Stimulated activated CD4-positive, alpha-beta T cell treated with anti-CD3 and anti-CD28 coated beads, Interleukin-4, amount 100 ng/mL, for 48 hours (primary cell): ENCODE results near the gene SDHAF2.
"Not testable (repeated sequence)": the region's sequence is repeated elsewhere in the genome, so short reads cannot be mapped to it uniquely, and the experiment has no call there.

Experiments
- DNase-seq, 2 donors: peaks; one replicate each; pipeline ENCODE4 v3.0.0-alpha.2; 2020; ENCODE audit warnings: low read depth in 2 of 2

The SDHAF2 gene

GRCh38 chr11:61429691-61430582, at the start of gene SDHAF2, which contains the start of gene CPSF7:
Gene SDHAF2, plus strand, starts transcription at chr11:61430124. Its CDS starts 23 bp downstream, at chr11:61430147.
Gene CPSF7, minus strand, starts transcription at chr11:61429975. Its CDS starts 740 bp downstream, at chr11:61429235.
- DNase-seq = peak; percentile 97 to 98

- no peak for DNase-seq
Observed at GRCh38 chr11:61380884-61381283, 49.0 kb upstream of the SDHAF2 start.

- DNase-seq = not testable (repeated sequence)
Observed at GRCh38 chr11:61383859-61384258, 46.1 kb upstream of the SDHAF2 start.

GRCh38 chr11:61384271-61385242, 45.4 kb upstream of the SDHAF2 start:
- no peak for DNase-seq

GRCh38 chr11:61390161-61390560, 39.8 kb upstream of the SDHAF2 start:
- no peak for DNase-seq

- DNase-seq = no peak
Observed at GRCh38 chr11:61392981-61393595, 36.8 kb upstream of the SDHAF2 start.

GRCh38 chr11:61401173-61401572, 28.8 kb upstream of the SDHAF2 start:
- no peak for DNase-seq

GRCh38 chr11:61401573-61401972, 28.4 kb upstream of the SDHAF2 start:
- DNase-seq = no peak

- no peak for DNase-seq
Observed at GRCh38 chr11:61403658-61404057, 26.3 kb upstream of the SDHAF2 start.

- no peak for DNase-seq
Observed at GRCh38 chr11:61404103-61404502, 25.8 kb upstream of the SDHAF2 start.

- no peak for DNase-seq
Observed at GRCh38 chr11:61404641-61405040, 25.3 kb upstream of the SDHAF2 start.

- no peak for DNase-seq
Observed at GRCh38 chr11:61406067-61406466, 23.9 kb upstream of the SDHAF2 start.

GRCh38 chr11:61406991-61407728, 22.8 kb upstream of the SDHAF2 start:
- DNase-seq = no peak

- DNase-seq = no peak
Observed at GRCh38 chr11:61411589-61411988, 18.3 kb upstream of the SDHAF2 start.

- no peak for DNase-seq
Observed at GRCh38 chr11:61413496-61413895, 16.4 kb upstream of the SDHAF2 start.

- no peak for DNase-seq
Observed at GRCh38 chr11:61414547-61414946, 15.4 kb upstream of the SDHAF2 start.

GRCh38 chr11:61415381-61415780, 14.5 kb upstream of the SDHAF2 start:
- no peak for DNase-seq

GRCh38 chr11:61416941-61417340, 13.0 kb upstream of the SDHAF2 start:
- no peak for DNase-seq

GRCh38 chr11:61417670-61418069, 12.3 kb upstream of the SDHAF2 start:
- DNase-seq = no peak

- DNase-seq = no peak
Observed at GRCh38 chr11:61418136-61418535, 11.8 kb upstream of the SDHAF2 start.

- DNase-seq = no peak
Observed at GRCh38 chr11:61422226-61422625, 7.7 kb upstream of the SDHAF2 start.
